Neural progenitor cell (in vitro differentiated cells): ENCODE measurements around the gene CCSER1. TPM values are rescaled to one million over a fixed set of nuclear protein-coding genes. Genes with fewer than 3 reads are reported as not detected.
A peak's percentile ranks its signal among the peaks of the same experiment; 100 is the strongest.

Experiments used
- DNase-seq: peaks from one replicate; pipeline ENCODE4 v3.0.0-alpha.2; 2016; ENCODE audit warnings: low spot score
- H2AFZ ChIP-seq: fragments of 200-600 bp; sonication (generic); replicated peaks from 2 replicates; pipeline ENCODE4 v1.6.1; 2016; ENCODE audit warnings: antibody characterized with exemption
- H3F3A ChIP-seq: fragments of 200-600 bp; sonication (generic); 2 replicates; pipeline ENCODE4 v1.6.1; 2016; ENCODE audit warnings: antibody characterized with exemption, low read depth
- H3K27ac ChIP-seq: fragments of 200-600 bp; sonication (generic); 2 replicates; pipeline ENCODE4 v1.5.1; 2016; ENCODE audit warnings: mild to moderate bottlenecking
- H3K27me3 ChIP-seq: fragments of 200-600 bp; sonication (generic); 2 replicates; pipeline ENCODE4 v1.6.1; 2016; ENCODE audit warnings: mild to moderate bottlenecking, moderate library complexity
- H3K36me3 ChIP-seq: fragments of 200-600 bp; sonication (generic); 2 replicates; pipeline ENCODE4 v1.5.1; 2016
- H3K4me1 ChIP-seq: fragments of 200-600 bp; sonication (generic); 2 replicates; pipeline ENCODE4 v1.6.1; 2016; ENCODE audit warnings: mixed run types
- H3K4me2 ChIP-seq: fragments of 200-600 bp; sonication (generic); 2 replicates; pipeline ENCODE4 v1.6.1; 2016
- H3K4me3 ChIP-seq: fragments of 200-600 bp; sonication (generic); 2 replicates; pipeline ENCODE4 v1.5.1; 2016
- H3K79me2 ChIP-seq: fragments of 200-600 bp; sonication (generic); 2 replicates; pipeline ENCODE4 v1.6.1; 2016; ENCODE audit warnings: low read depth
- H3K9ac ChIP-seq: fragments of 200-600 bp; sonication (generic); 2 replicates; pipeline ENCODE4 v1.6.1; 2016
- H3K9me3 ChIP-seq: fragments of 200-600 bp; sonication (generic); 2 replicates; pipeline ENCODE4 v1.5.1; 2016; ENCODE audit warnings: low read depth
- H4K20me1 ChIP-seq: fragments of 200-600 bp; sonication (generic); 2 replicates; pipeline ENCODE4 v1.6.1; 2016; ENCODE audit warnings: low read depth
- H3K27ac Mint-ChIP-seq: 3 replicates; pipeline ENCODE4 v1.8.0; 2021; ENCODE audit warnings: mixed read lengths
- H3K27me3 Mint-ChIP-seq: 2 replicates; pipeline ENCODE4 v1.8.0; 2022; ENCODE audit warnings: low read depth, mild to moderate bottlenecking, inconsistent platforms, moderate library complexity, mixed read lengths; ENCODE audit not compliant: insufficient read depth
- H3K36me3 Mint-ChIP-seq: 3 replicates; pipeline ENCODE4 v1.8.0; 2021; ENCODE audit warnings: mixed read lengths
- H3K4me1 Mint-ChIP-seq: 3 replicates; pipeline ENCODE4 v1.8.0; 2021; ENCODE audit warnings: mixed read lengths
- H3K4me3 Mint-ChIP-seq: 3 replicates; pipeline ENCODE4 v1.8.0; 2021; ENCODE audit warnings: mild to moderate bottlenecking, moderate library complexity, mixed read lengths
- H3K9me3 Mint-ChIP-seq: 3 replicates; pipeline ENCODE4 v1.8.0; 2020; ENCODE audit warnings: mixed read lengths
- CTCF ChIP-seq: fragments of 200-600 bp; sonication (generic); IDR thresholded peaks from 2 replicates; pipeline ENCODE4 v1.5.1; 2017; ENCODE audit warnings: antibody characterized with exemption, mild to moderate bottlenecking
- EZH2 ChIP-seq: fragments of 200-600 bp; sonication (generic); IDR thresholded peaks from 2 replicates; pipeline ENCODE4 v1.6.1; 2017; ENCODE audit warnings: antibody characterized with exemption, mild to moderate bottlenecking, moderate library complexity
- EZH2phosphoT487 ChIP-seq: fragments of 200-600 bp; sonication (generic); IDR thresholded peaks from 2 replicates; pipeline ENCODE4 v1.6.1; 2017; ENCODE audit warnings: antibody characterized with exemption
- total RNA-seq: library from RNA; depleted of rRNA; stranded (reverse); fragments of >200 nt; gene quantifications from 2 replicates; pipeline ENCODE4 v1.2.3, GENCODE V29; 2015; ENCODE audit warnings: low replicate concordance

Gene CCSER1
- total RNA-seq, 1 donor from 2014 or later: 0.77 TPM

GRCh38 chr4:90575371-90575770 lies 448.2 kb downstream of the CCSER1 start:
- Mint-ChIP-seq H3K9me3 (peaks cover 4% of the 10 kb centered on the region), H3K27ac (no peak overlapping the region), H3K27me3 (no peaks in the 10 kb centered on the region), H3K4me3 (no peak overlapping the region), H3K36me3 (no peaks in the 10 kb centered on the region), H3K4me1 (no peaks in the 10 kb centered on the region)
- Histone ChIP-seq H3K4me3 (no peak overlapping the region), H3K4me2 (no peak overlapping the region), H3K27me3 (no peaks in the 10 kb centered on the region), H3K27ac (no peak overlapping the region), H4K20me1 (no peaks in the 10 kb centered on the region), H3K79me2 (no peaks in the 10 kb centered on the region), H3F3A (no peaks in the 10 kb centered on the region), H3K9me3 (no peaks in the 10 kb centered on the region), H3K9ac (no peak overlapping the region), H3K4me1 (no peaks in the 10 kb centered on the region), H3K36me3 (no peaks in the 10 kb centered on the region), H2AFZ (no peak overlapping the region)
- no peak for TF ChIP-seq EZH2phosphoT487
- DNase-seq: no peak

GRCh38 chr4:90580326-90580725 lies 453.1 kb downstream of the CCSER1 start:
- Mint-ChIP-seq H3K36me3 (no peaks in the 10 kb centered on the region), H3K4me1 (peaks cover 5% of the 10 kb centered on the region), H3K27ac (no peak overlapping the region), H3K27me3 (no peaks in the 10 kb centered on the region), H3K4me3 (no peak overlapping the region), H3K9me3 (peaks cover 4% of the 10 kb centered on the region)
- no peaks in the 10 kb centered on the region for H3K9me3 ChIP-seq
- no peaks in the 10 kb centered on the region for H3F3A ChIP-seq
- no peak overlapping the region for H3K9ac ChIP-seq
- no peaks in the 10 kb centered on the region for H4K20me1 ChIP-seq
- DNase-seq: peak; percentile 8
- no peaks in the 10 kb centered on the region for H3K4me1 ChIP-seq
- H3K4me2 ChIP-seq: no peak overlapping the region
- no peak overlapping the region for H3K27ac ChIP-seq
- H2AFZ ChIP-seq: no peak overlapping the region
- no peaks in the 10 kb centered on the region for H3K79me2 ChIP-seq
- no peaks in the 10 kb centered on the region for H3K27me3 ChIP-seq
- TF ChIP-seq EZH2 (no peak), EZH2phosphoT487 (no peak), CTCF (no peak)
- no peaks in the 10 kb centered on the region for H3K36me3 ChIP-seq
- H3K4me3 ChIP-seq: no peak overlapping the region

DNA sequence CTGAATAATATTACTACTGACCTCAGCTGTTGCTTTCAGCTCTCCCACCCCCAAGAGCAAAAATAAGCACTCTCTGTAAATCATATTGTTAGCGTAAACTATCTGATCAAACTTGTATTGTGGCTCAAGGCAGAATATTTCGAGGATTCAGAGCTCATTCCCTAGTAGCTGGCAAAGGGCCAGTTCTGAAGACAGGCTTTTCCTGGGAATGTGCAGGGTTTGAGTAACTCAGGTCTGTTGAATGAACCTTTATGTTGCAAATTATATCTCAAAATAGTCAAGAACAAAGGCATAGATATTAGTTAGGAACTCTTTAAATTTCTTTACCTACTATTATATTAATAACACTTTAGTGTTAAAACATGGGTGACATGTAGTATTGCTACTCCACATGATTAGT lies 454.9 kb downstream of the CCSER1 start:
- Histone ChIP-seq H3K36me3 (no peaks in the 10 kb centered on the region), H3K4me1 (no peaks in the 10 kb centered on the region), H3K27ac (no peak overlapping the region), H2AFZ (no peak overlapping the region), H3F3A (no peaks in the 10 kb centered on the region), H3K4me3 (no peak overlapping the region), H3K9ac (no peak overlapping the region), H3K27me3 (no peaks in the 10 kb centered on the region), H3K9me3 (no peaks in the 10 kb centered on the region), H3K4me2 (no peak overlapping the region), H4K20me1 (no peaks in the 10 kb centered on the region), H3K79me2 (no peaks in the 10 kb centered on the region)
- H3K9me3 Mint-ChIP-seq: no peaks in the 10 kb centered on the region
- no peak overlapping the region for H3K4me3 Mint-ChIP-seq
- TF ChIP-seq EZH2: no peak
- DNase-seq: no peak
- peaks cover 5% of the 10 kb centered on the region for H3K4me1 Mint-ChIP-seq
- H3K27me3 Mint-ChIP-seq: no peaks in the 10 kb centered on the region
- no peaks in the 10 kb centered on the region for H3K36me3 Mint-ChIP-seq
- no peak overlapping the region for H3K27ac Mint-ChIP-seq

GRCh38 chr4:90584051-90584450 lies 456.9 kb downstream of the CCSER1 start:
- Histone ChIP-seq H3K27me3 (no peaks in the 10 kb centered on the region), H4K20me1 (no peaks in the 10 kb centered on the region), H3K36me3 (no peaks in the 10 kb centered on the region), H3K4me3 (no peak overlapping the region), H3F3A (no peaks in the 10 kb centered on the region), H3K9me3 (no peaks in the 10 kb centered on the region), H2AFZ (peak overlapping the region; percentile 83), H3K4me1 (no peaks in the 10 kb centered on the region), H3K4me2 (no peak overlapping the region), H3K27ac (no peak overlapping the region), H3K9ac (no peak overlapping the region), H3K79me2 (no peaks in the 10 kb centered on the region)
- TF ChIP-seq CTCF: no peak
- TF ChIP-seq EZH2: no peak
- no peak for TF ChIP-seq EZH2phosphoT487
- Mint-ChIP-seq H3K27me3 (no peaks in the 10 kb centered on the region), H3K9me3 (no peaks in the 10 kb centered on the region), H3K27ac (no peak overlapping the region), H3K4me3 (no peak overlapping the region), H3K36me3 (no peaks in the 10 kb centered on the region), H3K4me1 (peaks cover 5% of the 10 kb centered on the region)
- DNase-seq: peak; percentile 4
